SJSA1 (cell line): Measurements from ENCODE around the gene PIGR. TPM values are rescaled to one million over a fixed set of nuclear protein-coding genes. Genes with fewer than 3 reads are reported as not detected.

Source experiments
- DNase-seq, 2 experiments: peaks; one replicate each; pipeline ENCODE4 v3.0.0-alpha.2; 2015 to 2020; ENCODE audit warnings: low spot score in 2 of 2, low read depth in 1 of 2
- H3K27ac ChIP-seq: fragments of 250-450 bp; sonication (Bioruptor Pico); 2 replicates; pipeline ENCODE4 v1.5.1; 2020; ENCODE audit warnings: mild to moderate bottlenecking, moderate library complexity
- H3K27me3 ChIP-seq: fragments of 250-450 bp; sonication (Bioruptor Pico); replicated peaks from 2 replicates; pipeline ENCODE4 v1.5.1; 2020; ENCODE audit warnings: mild to moderate bottlenecking, moderate library complexity
- H3K36me3 ChIP-seq: fragments of 250-450 bp; sonication (Bioruptor Pico); 2 replicates; pipeline ENCODE4 v1.5.1; 2020; ENCODE audit warnings: mild to moderate bottlenecking
- H3K4me1 ChIP-seq: fragments of 250-450 bp; sonication (Bioruptor Pico); replicated peaks from 2 replicates; pipeline ENCODE4 v1.6.1; 2021; ENCODE audit warnings: mild to moderate bottlenecking
- H3K4me3 ChIP-seq: fragments of 250-450 bp; sonication (Bioruptor Pico); 2 replicates; pipeline ENCODE4 v1.5.1; 2020; ENCODE audit warnings: mild to moderate bottlenecking
- H3K9me3 ChIP-seq: fragments of 250-450 bp; sonication (Bioruptor Pico); replicated peaks from 2 replicates; pipeline ENCODE4 v1.5.1; 2020; ENCODE audit warnings: mild to moderate bottlenecking
- total RNA-seq: library from RNA; depleted of rRNA; stranded (reverse); fragments of >200 nt; shearing (Covaris generic); gene quantifications from 2 replicates; pipeline ENCODE4 v1.2.3, GENCODE V29; 2014

Gene PIGR
- total RNA-seq, 1 experiment from 2014 or later: not detected

- DNase-seq: no peak
- Histone ChIP-seq H3K4me3 (no peak within 1 kb of the TSS), H3K27ac (no peak within 1 kb of the TSS), H3K9me3 (no peaks in the 10 kb centered on the region), H3K36me3 (no peaks in the 10 kb centered on the region), H3K27me3 (no peaks in the 10 kb centered on the region), H3K4me1 (no peaks in the 10 kb centered on the region)
These were observed 24.2 kb upstream of the PIGR start, which contains the start of gene FCAMR for GRCh38 chr1:206970446-206970845. TSS of gene FCAMR (minus strand) at chr1:206970460. CDS start at chr1:206970125, 335 bp downstream.

DNA sequence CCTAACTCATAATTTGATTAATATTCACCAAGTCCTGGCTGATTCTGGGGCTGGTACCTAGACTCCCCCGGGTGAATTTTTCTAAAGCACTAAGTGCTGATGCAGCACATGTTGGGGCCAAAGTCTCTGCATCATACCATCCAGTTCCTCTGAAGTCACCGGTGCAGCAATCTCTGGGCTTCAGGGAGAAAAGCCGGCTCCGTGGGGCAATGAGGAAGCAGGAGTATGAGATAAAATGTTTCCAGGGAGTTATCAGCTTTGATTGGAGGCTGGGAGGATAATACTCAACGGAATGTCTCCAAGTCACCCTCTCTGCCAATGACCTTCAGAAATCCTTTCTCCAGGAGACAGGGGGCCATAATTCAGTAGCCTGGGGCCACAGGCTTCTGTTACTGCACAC is 22.8 kb upstream of the PIGR start:
- no peak overlapping the region for H3K27ac ChIP-seq
- no peaks in the 10 kb centered on the region for H3K27me3 ChIP-seq
- DNase-seq: no peak
- no peaks in the 10 kb centered on the region for H3K36me3 ChIP-seq
- H3K9me3 ChIP-seq: no peaks in the 10 kb centered on the region
- H3K4me1 ChIP-seq: no peaks in the 10 kb centered on the region
- H3K4me3 ChIP-seq: no peak overlapping the region

- no peak overlapping the region for H3K4me3 ChIP-seq
- no peaks in the 10 kb centered on the region for H3K9me3 ChIP-seq
- H3K36me3 ChIP-seq: no peaks in the 10 kb centered on the region
- no peaks in the 10 kb centered on the region for H3K27me3 ChIP-seq
- DNase-seq: no peak
- H3K4me1 ChIP-seq: no peaks in the 10 kb centered on the region
- no peak overlapping the region for H3K27ac ChIP-seq
These were observed 21.0 kb upstream of the PIGR start for GRCh38 chr1:206967096-206967849.

DNA sequence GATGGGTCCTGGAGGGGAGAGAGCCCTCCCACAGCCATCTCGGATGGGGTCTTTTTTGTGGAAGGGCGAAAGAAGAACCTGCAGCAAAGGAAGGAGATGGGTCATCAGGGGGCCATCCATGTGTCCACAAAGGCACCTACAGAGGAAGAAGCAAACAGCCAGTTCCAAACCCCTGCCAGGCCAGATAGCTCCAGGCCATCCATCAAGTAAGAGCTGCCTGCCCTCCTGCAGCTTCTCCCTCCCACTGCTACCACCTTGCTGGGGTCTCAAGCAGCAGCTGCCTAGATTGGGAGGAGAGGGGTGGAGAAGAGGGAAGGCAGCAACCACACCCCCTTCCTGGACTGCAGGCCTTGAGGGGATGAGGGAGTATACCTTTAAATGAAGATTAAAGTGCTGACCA is 19.5 kb upstream of the PIGR start:
- Histone ChIP-seq H3K27me3 (no peaks in the 10 kb centered on the region), H3K36me3 (no peaks in the 10 kb centered on the region), H3K9me3 (no peaks in the 10 kb centered on the region), H3K4me3 (no peak overlapping the region), H3K27ac (no peak overlapping the region), H3K4me1 (no peaks in the 10 kb centered on the region)
- no peak for DNase-seq

- Histone ChIP-seq H3K4me1 (no peaks in the 10 kb centered on the region), H3K9me3 (no peaks in the 10 kb centered on the region), H3K27ac (no peak overlapping the region), H3K27me3 (no peaks in the 10 kb centered on the region), H3K36me3 (no peaks in the 10 kb centered on the region), H3K4me3 (no peak overlapping the region)
- DNase-seq: no peak
These were observed 17.5 kb upstream of the PIGR start for GRCh38 chr1:206963740-206964139.

DNA sequence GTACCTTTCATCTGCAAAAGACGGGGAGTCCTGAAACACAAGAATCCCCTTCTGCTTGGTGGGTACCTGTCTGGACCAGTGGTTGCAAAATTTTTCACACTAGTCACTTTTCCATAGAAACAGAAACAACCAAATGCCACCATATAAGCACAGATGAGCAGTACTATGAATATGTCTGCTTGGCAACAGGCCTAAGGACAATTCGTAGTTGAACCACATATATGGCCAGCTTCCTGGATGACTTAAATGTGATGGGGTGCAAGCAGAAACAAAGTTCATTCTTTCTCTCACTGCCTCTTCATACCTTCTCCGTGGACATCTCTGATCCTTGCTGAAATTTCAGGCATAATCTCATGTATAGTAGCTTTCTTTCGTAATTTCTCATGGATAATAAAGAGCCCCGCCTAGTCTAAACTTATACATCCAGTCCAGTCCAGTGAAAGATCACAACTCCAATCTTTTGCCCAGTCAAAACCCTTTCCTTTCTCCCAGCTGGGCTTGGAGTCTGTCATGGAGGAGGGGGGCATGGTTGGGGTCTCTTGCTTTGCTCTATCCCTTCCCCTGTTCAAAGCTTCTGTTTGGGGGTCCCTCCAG is 16.9 kb upstream of the PIGR start:
- no peaks in the 10 kb centered on the region for H3K27me3 ChIP-seq
- no peak for DNase-seq
- no peak overlapping the region for H3K4me3 ChIP-seq
- no peak overlapping the region for H3K27ac ChIP-seq
- H3K36me3 ChIP-seq: no peaks in the 10 kb centered on the region
- no peaks in the 10 kb centered on the region for H3K9me3 ChIP-seq
- no peaks in the 10 kb centered on the region for H3K4me1 ChIP-seq

DNA sequence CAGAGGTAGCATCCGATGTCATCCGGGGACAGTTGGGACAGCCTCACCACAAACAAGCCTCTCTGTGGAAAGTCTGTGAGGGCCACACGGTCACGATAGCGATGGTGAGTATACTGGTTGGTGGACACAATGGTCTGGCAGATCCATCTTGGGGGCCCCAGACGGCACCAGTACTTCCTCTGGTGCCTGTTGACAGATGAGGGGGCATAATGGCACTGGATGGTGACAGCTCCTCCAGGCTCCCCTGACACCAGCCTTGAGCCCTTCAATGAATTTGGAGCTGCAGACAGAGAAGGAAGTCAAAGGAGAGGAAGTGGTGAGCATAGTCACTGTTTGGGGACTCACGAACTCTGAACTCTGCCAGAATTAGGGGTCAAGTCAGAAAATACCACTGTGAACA is 16.0 kb upstream of the PIGR start:
- Histone ChIP-seq H3K36me3 (no peaks in the 10 kb centered on the region), H3K27ac (no peak overlapping the region), H3K9me3 (no peaks in the 10 kb centered on the region), H3K27me3 (no peaks in the 10 kb centered on the region), H3K4me3 (no peak overlapping the region), H3K4me1 (no peaks in the 10 kb centered on the region)
- DNase-seq: no peak

DNA sequence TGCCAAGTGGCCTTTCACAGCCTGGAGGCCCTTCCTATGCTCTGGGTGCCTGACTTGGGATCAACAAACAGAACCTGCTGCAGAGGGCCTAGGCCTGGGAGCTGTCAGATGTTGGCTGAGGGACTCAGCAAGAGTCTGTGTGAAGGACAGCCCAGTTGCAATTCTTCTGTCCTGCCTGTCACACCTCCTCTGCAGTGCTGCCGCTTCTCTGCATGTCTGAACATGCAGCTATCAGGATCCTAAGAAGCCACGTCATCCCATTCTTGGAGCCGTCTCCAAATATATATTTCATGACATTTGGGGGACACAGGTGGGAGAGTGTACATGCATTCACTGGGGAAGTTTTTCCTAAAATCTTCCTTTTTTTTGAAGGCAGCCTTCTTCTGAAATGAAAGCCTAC is 15.4 kb upstream of the PIGR start:
- DNase-seq: no peak
- Histone ChIP-seq H3K4me1 (no peaks in the 10 kb centered on the region), H3K27me3 (no peaks in the 10 kb centered on the region), H3K9me3 (no peaks in the 10 kb centered on the region), H3K4me3 (no peak overlapping the region), H3K27ac (no peak overlapping the region), H3K36me3 (no peaks in the 10 kb centered on the region)

GRCh38 chr1:206960676-206961386 is 14.6 kb upstream of the PIGR start:
- no peaks in the 10 kb centered on the region for H3K4me1 ChIP-seq
- no peak overlapping the region for H3K27ac ChIP-seq
- H3K27me3 ChIP-seq: no peaks in the 10 kb centered on the region
- DNase-seq: no peak
- no peaks in the 10 kb centered on the region for H3K9me3 ChIP-seq
- H3K4me3 ChIP-seq: no peak overlapping the region
- H3K36me3 ChIP-seq: no peaks in the 10 kb centered on the region

- Histone ChIP-seq H3K4me3 (no peak overlapping the region), H3K27ac (no peak overlapping the region), H3K4me1 (no peaks in the 10 kb centered on the region), H3K27me3 (no peaks in the 10 kb centered on the region), H3K9me3 (no peaks in the 10 kb centered on the region), H3K36me3 (no peaks in the 10 kb centered on the region)
- no peak for DNase-seq
These were observed 11.9 kb upstream of the PIGR start for GRCh38 chr1:206958144-206958543.

DNA sequence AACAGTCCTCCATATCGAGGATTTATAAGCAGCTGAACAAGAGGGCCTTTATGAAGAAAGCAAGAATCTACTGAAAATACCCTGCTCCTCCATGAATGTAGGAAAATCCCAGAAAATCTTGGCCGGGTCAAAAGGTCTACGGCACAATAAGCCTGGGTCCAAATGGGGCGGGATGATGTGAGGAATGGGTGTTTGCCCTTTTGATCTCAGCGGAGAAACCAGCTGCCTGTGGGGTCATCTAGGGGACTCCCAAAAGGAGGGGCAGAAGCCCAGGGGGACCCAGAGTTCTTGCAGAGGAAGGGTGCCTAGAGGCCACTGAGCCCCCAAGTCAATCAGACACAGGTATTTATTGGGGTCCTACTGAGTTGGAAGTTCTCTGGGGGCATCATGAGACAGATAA is 11.4 kb upstream of the PIGR start:
- no peak overlapping the region for H3K27ac ChIP-seq
- no peak overlapping the region for H3K4me3 ChIP-seq
- H3K36me3 ChIP-seq: no peaks in the 10 kb centered on the region
- H3K4me1 ChIP-seq: no peaks in the 10 kb centered on the region
- no peak for DNase-seq
- no peaks in the 10 kb centered on the region for H3K27me3 ChIP-seq
- H3K9me3 ChIP-seq: no peaks in the 10 kb centered on the region

DNA sequence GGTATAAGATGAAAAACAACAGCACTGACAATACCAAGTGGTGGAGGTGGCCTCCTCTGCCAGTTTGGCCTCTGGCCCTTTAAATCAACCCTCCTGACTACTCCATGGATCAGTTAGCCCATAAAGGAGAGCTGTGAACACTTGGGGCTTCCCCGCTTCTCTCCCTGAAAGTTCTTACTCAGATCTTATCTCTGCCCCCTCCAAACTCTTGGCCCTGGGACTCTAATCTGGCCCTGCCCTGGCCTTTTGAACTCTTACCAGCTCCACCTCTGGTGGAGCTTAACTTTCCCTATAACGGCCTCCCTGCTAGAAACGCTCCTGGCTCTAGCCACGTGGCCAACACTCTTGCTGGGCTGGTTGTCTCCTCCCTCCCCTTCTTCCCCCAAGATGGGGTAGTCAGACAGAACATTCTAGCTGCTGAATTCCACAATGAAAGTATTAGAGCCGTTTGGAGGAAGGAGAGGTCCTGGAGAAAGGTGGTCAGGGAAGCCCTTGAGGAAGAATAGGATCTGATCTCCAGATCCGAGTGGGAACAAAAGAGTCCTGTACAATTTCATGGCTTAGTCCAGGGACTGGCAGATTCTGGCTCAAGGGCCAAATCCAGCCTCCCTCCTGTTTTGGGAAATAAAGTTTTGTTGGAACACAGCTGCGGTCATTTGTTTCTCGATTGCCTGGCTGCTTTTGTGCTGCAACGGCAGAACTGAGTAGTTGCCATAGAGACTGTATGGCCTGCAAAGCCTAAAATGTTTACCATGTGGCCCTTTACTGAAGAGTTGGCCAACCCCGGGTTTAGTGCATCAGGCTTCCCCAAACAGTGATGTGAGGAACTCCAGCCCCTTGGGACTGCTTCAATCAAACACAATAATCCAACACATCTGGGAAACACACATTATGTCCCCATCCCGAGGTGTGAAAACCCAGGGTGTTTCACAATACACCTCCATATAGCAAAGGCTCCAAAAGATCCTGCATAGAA is 9.5 kb upstream of the PIGR start:
- no peak for DNase-seq
- no peaks in the 10 kb centered on the region for H3K36me3 ChIP-seq
- H3K27ac ChIP-seq: no peak overlapping the region
- H3K4me3 ChIP-seq: no peak overlapping the region
- no peaks in the 10 kb centered on the region for H3K9me3 ChIP-seq
- 0 out of 2 replicates have a peak, but pooled peaks cover 4% of the 10 kb centered on the region for H3K4me1 ChIP-seq
- no peaks in the 10 kb centered on the region for H3K27me3 ChIP-seq
